Inflammatory macrophage treated with lipopolysaccharide for 4 hours (primary cell): ENCODE results near the gene DLX6.

Experiments
- DNase-seq: peaks from one replicate; pipeline ENCODE4 v3.0.0-alpha.2; 2020

DLX6 gene

GRCh38 chr7:97005183-97006054 is at the start of gene DLX6:
Gene DLX6, plus strand, starts transcription at chr7:97005553. Its CDS starts 425 bp downstream, at chr7:97005978.
- no peak for DNase-seq

GRCh38 chr7:96959135-96959534 is 46.2 kb upstream of the DLX6 start:
- no peak for DNase-seq

GRCh38 chr7:96962221-96962885 is 43.0 kb upstream of the DLX6 start:
- DNase-seq, result no peak

- no peak for DNase-seq
These were observed 36.4 kb upstream of the DLX6 start for GRCh38 chr7:96968981-96969380.

GRCh38 chr7:96970739-96971138 is 34.6 kb upstream of the DLX6 start:
- DNase-seq, result no peak

GRCh38 chr7:96973986-96974385 is 31.4 kb upstream of the DLX6 start:
- no peak for DNase-seq

GRCh38 chr7:96976106-96976505 is 29.2 kb upstream of the DLX6 start:
- DNase-seq, result no peak

GRCh38 chr7:96977445-96977844 is 27.9 kb upstream of the DLX6 start:
- no peak for DNase-seq

- no peak for DNase-seq
These were observed 25.6 kb upstream of the DLX6 start for GRCh38 chr7:96979551-96980276.

GRCh38 chr7:96982586-96982985 is 22.8 kb upstream of the DLX6 start:
- DNase-seq, result no peak

GRCh38 chr7:96985992-96986391 is 19.4 kb upstream of the DLX6 start:
- no peak for DNase-seq

GRCh38 chr7:96986901-96987300 is 18.5 kb upstream of the DLX6 start:
- no peak for DNase-seq

GRCh38 chr7:96987719-96988118 is 17.6 kb upstream of the DLX6 start:
- DNase-seq, result no peak

GRCh38 chr7:96989241-96989858 is 16.0 kb upstream of the DLX6 start:
- no peak for DNase-seq

- DNase-seq, result no peak
These were observed 15.5 kb upstream of the DLX6 start for GRCh38 chr7:96989859-96990317.

- DNase-seq, result no peak
These were observed 13.7 kb upstream of the DLX6 start for GRCh38 chr7:96991546-96992191.

- no peak for DNase-seq
These were observed 13.0 kb upstream of the DLX6 start for GRCh38 chr7:96992192-96993005.

GRCh38 chr7:96993094-96993865 is 12.1 kb upstream of the DLX6 start:
- DNase-seq, result no peak

- DNase-seq, result no peak
These were observed 11.4 kb upstream of the DLX6 start for GRCh38 chr7:96993980-96994379.

- no peak for DNase-seq
These were observed 9.8 kb upstream of the DLX6 start for GRCh38 chr7:96995406-96996110.
